ENCODE results near the gene C1QTNF5. TPM values are rescaled to one million over a fixed set of nuclear protein-coding genes. Genes with fewer than 3 reads are reported as not detected.

Gene C1QTNF5
- total and polyA plus RNA-seq, 2 experiments from 2014 or later: 4.5 to 27.9 TPM

GRCh38 chr11:119366690-119367620 is 26.3 kb upstream of the C1QTNF5 start:
- Histone ChIP-seq H3K9ac (no peak overlapping the region), H3K4me1 (ENCODE audit: insufficient read depth) (peaks cover 18% of the 10 kb centered on the region), H3F3A (ENCODE audit: insufficient read depth) (peaks cover 12% of the 10 kb centered on the region), H3K9me2 (ENCODE audit: insufficient read depth) (no peaks in the 10 kb centered on the region), H3K27ac (no peak overlapping the region), H3K9me3 (ENCODE audit: low read depth) (no peaks in the 10 kb centered on the region), H3K4me2 (ENCODE audit: unreplicated experiment) (no peak overlapping the region), H3K27me3 (replicated peaks; ENCODE audit: insufficient read depth) (peaks cover 6% of the 10 kb centered on the region; the same call in 1 of the 2 replicates), H2AFZ (no peak overlapping the region), H3K79me2 (ENCODE audit: insufficient read depth) (no peaks in the 10 kb centered on the region), H3K4me3 (no peak overlapping the region), H3K36me3 (ENCODE audit: low read depth) (no peaks in the 10 kb centered on the region), H4K20me1 (ENCODE audit: insufficient read depth) (no peaks in the 10 kb centered on the region)
- DNase-seq: no peak
- TF ChIP-seq EZH2phosphoT487 (IDR thresholded peaks at IDR 0.05; ENCODE audit: insufficient read depth, low read depth): no peak
- no peak for TF ChIP-seq EZH2 (IDR thresholded peaks at IDR 0.05; ENCODE audit: insufficient read depth, poor library complexity, severe bottlenecking)
- in situ Hi-C loops (cut with MboI): no loop called here
- 85% methylated on average over 11 of the region's 11 CpGs for whole genome bisulfite sequencing, 2 experiments (ENCODE audit: low coverage in 1 of 2, low lambda C conversion rate in 2 of 2, missing lambda C conversion rate in 2 of 2)

- Histone ChIP-seq H3K9ac (no peak overlapping the region), H3K4me3 (no peak overlapping the region), H3K36me3 (ENCODE audit: low read depth) (no peaks in the 10 kb centered on the region), H3K27ac (no peak overlapping the region), H3F3A (ENCODE audit: insufficient read depth) (peaks cover 26% of the 10 kb centered on the region), H2AFZ (no peak overlapping the region), H3K4me1 (ENCODE audit: insufficient read depth) (peaks cover 32% of the 10 kb centered on the region), H3K9me3 (ENCODE audit: low read depth) (no peaks in the 10 kb centered on the region), H3K9me2 (ENCODE audit: insufficient read depth) (no peaks in the 10 kb centered on the region), H3K27me3 (replicated peaks; ENCODE audit: insufficient read depth) (peaks cover 6% of the 10 kb centered on the region; the same call in 1 of the 2 replicates), H3K4me2 (ENCODE audit: unreplicated experiment) (peak overlapping the region; percentile 30), H4K20me1 (ENCODE audit: insufficient read depth) (no peaks in the 10 kb centered on the region), H3K79me2 (ENCODE audit: insufficient read depth) (no peaks in the 10 kb centered on the region)
- WGBS, 2 experiments (ENCODE audit: low coverage in 1 of 2, low lambda C conversion rate in 2 of 2, missing lambda C conversion rate in 2 of 2): 37 to 42% methylated on average over 6 of the region's 6 CpGs
- TF ChIP-seq EZH2phosphoT487 (IDR thresholded peaks at IDR 0.05; ENCODE audit: insufficient read depth, low read depth) (no peak), EZH2 (IDR thresholded peaks at IDR 0.05; ENCODE audit: insufficient read depth, poor library complexity, severe bottlenecking) (no peak)
- in situ Hi-C loops (cut with MboI): no loop called here
- peak; percentile 76 for DNase-seq
Observed at GRCh38 chr11:119365071-119365591, 24.4 kb upstream of the C1QTNF5 start.

GRCh38 chr11:119363851-119364590 is 23.3 kb upstream of the C1QTNF5 start:
- Histone ChIP-seq H2AFZ (peak overlapping the region; percentile 64; the same call in 1 of the 2 replicates), H3K36me3 (ENCODE audit: low read depth) (no peaks in the 10 kb centered on the region), H3K4me1 (ENCODE audit: insufficient read depth) (peaks cover 32% of the 10 kb centered on the region), H3F3A (ENCODE audit: insufficient read depth) (peaks cover 26% of the 10 kb centered on the region), H3K79me2 (ENCODE audit: insufficient read depth) (no peaks in the 10 kb centered on the region), H3K9me2 (ENCODE audit: insufficient read depth) (no peaks in the 10 kb centered on the region), H3K4me2 (ENCODE audit: unreplicated experiment) (peak overlapping the region; percentile 65), H3K9me3 (ENCODE audit: low read depth) (no peaks in the 10 kb centered on the region), H3K27ac (no peak overlapping the region), H3K27me3 (replicated peaks; ENCODE audit: insufficient read depth) (peaks cover 6% of the 10 kb centered on the region; the same call in 1 of the 2 replicates), H4K20me1 (ENCODE audit: insufficient read depth) (no peaks in the 10 kb centered on the region), H3K4me3 (peak overlapping the region; percentile 45), H3K9ac (no peak overlapping the region)
- peak; percentile 73 for DNase-seq
- TF ChIP-seq EZH2 (IDR thresholded peaks at IDR 0.05; ENCODE audit: insufficient read depth, poor library complexity, severe bottlenecking): no peak
- no peak for TF ChIP-seq EZH2phosphoT487 (IDR thresholded peaks at IDR 0.05; ENCODE audit: insufficient read depth, low read depth)
- in situ Hi-C loops (cut with MboI): no loop called here
- WGBS, 2 experiments (ENCODE audit: low coverage in 1 of 2, low lambda C conversion rate in 2 of 2, missing lambda C conversion rate in 2 of 2): 12 to 17% methylated on average over 14 to 56 of the region's 88 CpGs

Measured in GM23248 (cell line).